PC-3 (cell line): ENCODE results near the gene CALB2.

Source experiments
- EZH2 ChIP-seq: fragments of 300-600 bp; sonication (generic); IDR thresholded peaks from one replicate; pipeline ENCODE4 v1.6.1; 2017; ENCODE audit warnings: antibody characterized with exemption, mild to moderate bottlenecking, low read length; ENCODE audit not compliant: unreplicated experiment
- EZH2phosphoT487 ChIP-seq: fragments of 300-600 bp; sonication (generic); IDR thresholded peaks from 2 replicates; pipeline ENCODE4 v1.6.1; 2018; ENCODE audit warnings: mild to moderate bottlenecking, antibody characterized with exemption, low read length, borderline replicate concordance
- TF ChIP-seq, protein P1 (sequence below): fragments of 300-600 bp; sonication (generic); conservative IDR thresholded peaks from 2 replicates; pipeline ENCODE4 v1.5.1; 2017; ENCODE audit warnings: antibody characterized with exemption, low read depth, mild to moderate bottlenecking, low read length

DNA sequence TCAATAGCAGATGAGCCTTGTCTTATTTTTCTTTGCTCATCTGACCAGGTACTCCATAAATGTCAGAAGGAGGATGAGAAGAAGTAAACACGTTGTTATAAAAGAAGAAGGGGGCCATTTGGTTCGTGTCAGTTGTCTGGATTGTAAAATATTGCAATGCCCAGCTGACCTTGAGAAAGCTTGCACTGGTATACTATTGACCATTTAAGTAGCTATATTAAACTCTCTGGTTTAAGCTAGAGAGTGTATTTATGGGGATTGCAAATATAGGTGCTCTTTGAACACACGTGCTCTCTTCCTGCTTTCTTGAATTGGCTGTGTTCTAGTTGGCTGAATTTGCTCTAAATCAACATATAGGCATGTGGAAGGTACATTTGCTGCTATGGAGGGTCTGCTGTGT is 43.3 kb upstream of the CALB2 start:
- TF ChIP-seq EZH2: no peak
- TF ChIP-seq, protein P1, sequence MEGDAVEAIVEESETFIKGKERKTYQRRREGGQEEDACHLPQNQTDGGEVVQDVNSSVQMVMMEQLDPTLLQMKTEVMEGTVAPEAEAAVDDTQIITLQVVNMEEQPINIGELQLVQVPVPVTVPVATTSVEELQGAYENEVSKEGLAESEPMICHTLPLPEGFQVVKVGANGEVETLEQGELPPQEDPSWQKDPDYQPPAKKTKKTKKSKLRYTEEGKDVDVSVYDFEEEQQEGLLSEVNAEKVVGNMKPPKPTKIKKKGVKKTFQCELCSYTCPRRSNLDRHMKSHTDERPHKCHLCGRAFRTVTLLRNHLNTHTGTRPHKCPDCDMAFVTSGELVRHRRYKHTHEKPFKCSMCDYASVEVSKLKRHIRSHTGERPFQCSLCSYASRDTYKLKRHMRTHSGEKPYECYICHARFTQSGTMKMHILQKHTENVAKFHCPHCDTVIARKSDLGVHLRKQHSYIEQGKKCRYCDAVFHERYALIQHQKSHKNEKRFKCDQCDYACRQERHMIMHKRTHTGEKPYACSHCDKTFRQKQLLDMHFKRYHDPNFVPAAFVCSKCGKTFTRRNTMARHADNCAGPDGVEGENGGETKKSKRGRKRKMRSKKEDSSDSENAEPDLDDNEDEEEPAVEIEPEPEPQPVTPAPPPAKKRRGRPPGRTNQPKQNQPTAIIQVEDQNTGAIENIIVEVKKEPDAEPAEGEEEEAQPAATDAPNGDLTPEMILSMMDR: no peak
- no peak for TF ChIP-seq EZH2phosphoT487
